SJCRH30 (cell line): Measurements from ENCODE around the gene PCDHGA8. TPM values are rescaled to one million over a fixed set of nuclear protein-coding genes. Genes with fewer than 3 reads are reported as not detected.
"Not testable (repeated sequence)": the region's sequence is repeated elsewhere in the genome, so short reads cannot be mapped to it uniquely, and the experiment has no call there.

Source experiments
- DNase-seq, 2 experiments: peaks; one replicate each; pipeline ENCODE4 v3.0.0-alpha.2; 2015 to 2020
- H3K27ac ChIP-seq: fragments of 250-450 bp; sonication (Bioruptor Pico); 2 replicates; pipeline ENCODE4 v1.5.1; 2020; ENCODE audit warnings: mild to moderate bottlenecking, moderate library complexity
- H3K27me3 ChIP-seq: fragments of 250-450 bp; sonication (Bioruptor Pico); 2 replicates; pipeline ENCODE4 v1.5.1; 2020; ENCODE audit warnings: mild to moderate bottlenecking, moderate library complexity
- H3K36me3 ChIP-seq: fragments of 250-450 bp; sonication (Bioruptor Pico); 2 replicates; pipeline ENCODE4 v1.5.1; 2020; ENCODE audit warnings: mild to moderate bottlenecking, moderate library complexity
- H3K4me1 ChIP-seq: fragments of 250-450 bp; sonication (Bioruptor Pico); 2 replicates; pipeline ENCODE4 v1.5.1; 2020; ENCODE audit warnings: mild to moderate bottlenecking, moderate library complexity
- H3K4me3 ChIP-seq: fragments of 250-450 bp; sonication (Bioruptor Pico); 2 replicates; pipeline ENCODE4 v1.5.1; 2020; ENCODE audit warnings: mild to moderate bottlenecking, moderate library complexity
- H3K9me3 ChIP-seq: fragments of 250-450 bp; sonication (Bioruptor Pico); replicated peaks from 2 replicates; pipeline ENCODE4 v1.5.1; 2020; ENCODE audit warnings: mild to moderate bottlenecking, moderate library complexity
- total RNA-seq: library from RNA; depleted of rRNA; stranded (reverse); fragments of >200 nt; shearing (Covaris generic); gene quantifications from 2 replicates; pipeline ENCODE4 v1.2.3, GENCODE V29; 2014; rRNA removed

Gene PCDHGA8
- total RNA-seq, result 3.3 and 3.4 TPM in 2 replicates

- DNase-seq, result no peak
- no peak within 1 kb of the TSS for H3K27ac ChIP-seq
- no peaks in the 10 kb centered on the region for H3K4me1 ChIP-seq
- no peaks in the 10 kb centered on the region for H3K27me3 ChIP-seq
- no peak within 1 kb of the TSS for H3K4me3 ChIP-seq
- H3K9me3 ChIP-seq, result peaks cover 6% of the 10 kb centered on the region
- peaks cover 16% of the 10 kb centered on the region for H3K36me3 ChIP-seq
Measured at GRCh38 chr5:141392429-141393198, at the start of gene PCDHGA8. TSS of gene PCDHGA8 (plus strand) at chr5:141392633. CDS start at chr5:141392814, 181 bp downstream.

GRCh38 chr5:141342773-141343172 lies 49.7 kb upstream of the PCDHGA8 start:
- no peaks in the 10 kb centered on the region for H3K4me1 ChIP-seq
- no peak overlapping the region for H3K4me3 ChIP-seq
- 0 out of 2 replicates have a peak, but pooled peaks cover 3% of the 10 kb centered on the region for H3K9me3 ChIP-seq
- no peaks in the 10 kb centered on the region for H3K27me3 ChIP-seq
- DNase-seq, result no peak
- H3K36me3 ChIP-seq, result no peaks in the 10 kb centered on the region
- H3K27ac ChIP-seq, result no peak overlapping the region

GRCh38 chr5:141343242-141343952 lies 49.0 kb upstream of the PCDHGA8 start, which contains the start of gene PCDHGA3:
TSS of gene PCDHGA3 (plus strand) at chr5:141343829. CDS start at chr5:141344034, 205 bp downstream.
- H3K27ac ChIP-seq, result no peak within 1 kb of the TSS
- peaks cover 3% of the 10 kb centered on the region; the same call in 1 of the 2 replicates for H3K9me3 ChIP-seq
- H3K36me3 ChIP-seq, result no peaks in the 10 kb centered on the region
- H3K27me3 ChIP-seq, result no peaks in the 10 kb centered on the region
- peak in 1 of 2 experiments; percentile 48 for DNase-seq
- no peak within 1 kb of the TSS for H3K4me3 ChIP-seq
- H3K4me1 ChIP-seq, result no peaks in the 10 kb centered on the region

- H3K9me3 ChIP-seq, result peaks cover 3% of the 10 kb centered on the region; the same call in 1 of the 2 replicates
- no peak overlapping the region for H3K4me3 ChIP-seq
Measured at GRCh38 chr5:141343953-141344463, 48.4 kb upstream of the PCDHGA8 start.

GRCh38 chr5:141345327-141345726 lies 47.1 kb upstream of the PCDHGA8 start:
- Histone ChIP-seq H3K27ac (no peak overlapping the region), H3K9me3 (peaks cover 3% of the 10 kb centered on the region; the same call in 1 of the 2 replicates), H3K36me3 (no peaks in the 10 kb centered on the region), H3K4me3 (no peak overlapping the region), H3K4me1 (no peaks in the 10 kb centered on the region), H3K27me3 (no peaks in the 10 kb centered on the region)
- no peak for DNase-seq

More at GRCh38 chr5:141343953-141344463, 48.4 kb upstream of the PCDHGA8 start:
- no peaks in the 10 kb centered on the region for H3K27me3 ChIP-seq
- H3K27ac ChIP-seq, result no peak overlapping the region
- H3K4me1 ChIP-seq, result no peaks in the 10 kb centered on the region
- no peaks in the 10 kb centered on the region for H3K36me3 ChIP-seq
- no peak for DNase-seq

GRCh38 chr5:141346017-141346416 lies 46.4 kb upstream of the PCDHGA8 start:
- H3K36me3 ChIP-seq, H3K4me1 ChIP-seq, H3K4me3 ChIP-seq, H3K27ac ChIP-seq, H3K27me3 ChIP-seq, H3K9me3 ChIP-seq, DNase-seq: not testable (repeated sequence)

DNA sequence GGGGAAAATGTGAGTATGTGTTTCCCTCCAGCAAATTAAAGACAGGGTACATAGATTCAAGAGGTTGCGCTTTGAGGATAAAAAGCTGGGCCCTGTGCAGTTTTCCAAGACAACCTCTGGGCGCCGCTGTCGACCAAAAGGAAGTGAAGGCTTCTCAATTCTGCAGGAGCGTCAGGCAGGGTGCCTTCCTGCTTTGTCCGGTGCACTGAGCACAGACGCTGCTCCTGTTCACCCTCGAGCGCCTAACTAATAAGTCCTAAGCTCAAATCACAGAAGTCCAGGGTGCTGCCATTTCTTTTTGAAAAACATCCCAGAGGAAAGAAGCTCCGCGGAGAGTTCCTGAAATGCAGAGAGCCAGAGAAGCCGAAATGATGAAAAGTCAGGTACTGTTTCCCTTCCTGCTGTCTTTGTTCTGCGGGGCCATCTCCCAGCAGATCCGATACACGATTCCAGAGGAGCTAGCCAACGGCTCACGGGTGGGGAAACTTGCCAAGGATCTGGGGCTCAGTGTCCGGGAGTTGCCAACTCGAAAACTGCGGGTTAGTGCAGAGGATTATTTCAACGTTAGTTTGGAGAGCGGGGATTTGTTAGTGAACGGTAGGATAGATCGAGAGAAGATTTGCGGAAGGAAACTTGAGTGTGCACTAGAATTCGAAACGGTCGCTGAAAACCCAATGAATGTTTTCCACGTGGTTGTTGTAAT lies 42.4 kb upstream of the PCDHGA8 start, which contains the start of gene PCDHGB1:
Gene PCDHGB1 (plus strand): TSS at position 183 of the 703 bp plus-strand sequence. CDS start 162 bp downstream, at position 345.
- peak; percentile 92 to 97 for DNase-seq
- H3K9me3 ChIP-seq, result peaks cover 34% of the 10 kb centered on the region
- H3K27ac ChIP-seq, result peak within 1 kb of the TSS; percentile 77
- H3K36me3 ChIP-seq, result peaks cover 30% of the 10 kb centered on the region
- H3K4me1 ChIP-seq, result 0 out of 2 replicates have a peak, but pooled peaks cover 4% of the 10 kb centered on the region
- no peaks in the 10 kb centered on the region for H3K27me3 ChIP-seq
- H3K4me3 ChIP-seq, result peak within 1 kb of the TSS; percentile 65

DNA sequence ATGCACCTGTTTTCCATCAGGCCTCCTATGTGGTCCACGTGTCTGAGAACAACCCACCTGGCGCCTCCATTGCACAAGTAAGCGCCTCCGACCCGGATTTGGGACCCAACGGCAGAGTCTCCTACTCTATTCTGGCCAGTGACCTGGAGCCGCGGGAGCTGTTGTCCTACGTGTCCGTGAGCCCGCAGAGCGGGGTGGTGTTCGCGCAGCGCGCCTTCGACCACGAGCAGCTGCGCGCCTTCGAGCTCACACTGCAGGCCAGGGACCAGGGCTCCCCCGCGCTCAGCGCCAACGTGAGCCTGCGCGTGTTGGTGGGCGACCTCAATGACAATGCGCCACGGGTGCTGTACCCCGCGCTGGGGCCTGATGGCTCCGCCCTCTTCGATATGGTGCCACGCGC lies 40.8 kb upstream of the PCDHGA8 start:
- Histone ChIP-seq H3K27ac (no peak overlapping the region), H3K36me3 (peaks cover 45% of the 10 kb centered on the region), H3K9me3 (peaks cover 47% of the 10 kb centered on the region), H3K27me3 (no peaks in the 10 kb centered on the region), H3K4me1 (0 out of 2 replicates have a peak, but pooled peaks cover 4% of the 10 kb centered on the region), H3K4me3 (no peak overlapping the region)
- DNase-seq, result no peak

- Histone ChIP-seq H3K9me3 (peaks cover 53% of the 10 kb centered on the region), H3K4me3 (no peak within 1 kb of the TSS), H3K27me3 (no peaks in the 10 kb centered on the region), H3K27ac (no peak within 1 kb of the TSS), H3K4me1 (0 out of 2 replicates have a peak, but pooled peaks cover 4% of the 10 kb centered on the region), H3K36me3 (peaks cover 77% of the 10 kb centered on the region)
- DNase-seq, result no peak
Measured at GRCh38 chr5:141354900-141355469, 37.4 kb upstream of the PCDHGA8 start, which contains the start of gene PCDHGA4. TSS of gene PCDHGA4 (plus strand) at chr5:141355021. CDS start at chr5:141355108, 87 bp downstream.

DNA sequence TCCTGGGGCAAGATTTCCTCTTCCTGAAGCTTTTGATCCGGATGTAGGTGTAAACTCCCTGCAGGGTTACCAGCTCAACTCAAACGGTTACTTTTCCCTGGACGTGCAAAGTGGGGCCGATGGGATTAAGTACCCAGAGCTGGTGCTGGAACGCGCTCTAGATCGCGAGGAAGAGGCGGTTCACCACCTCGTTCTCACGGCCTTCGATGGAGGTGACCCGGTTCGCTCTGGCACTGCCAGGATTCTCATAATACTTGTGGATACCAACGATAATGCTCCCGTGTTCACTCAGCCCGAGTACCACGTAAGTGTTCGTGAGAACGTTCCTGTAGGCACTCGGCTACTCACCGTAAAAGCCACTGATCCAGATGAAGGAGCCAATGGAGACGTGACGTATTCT lies 36.8 kb upstream of the PCDHGA8 start:
- no peak for DNase-seq
- Histone ChIP-seq H3K9me3 (peaks cover 51% of the 10 kb centered on the region), H3K27ac (no peak overlapping the region), H3K4me1 (0 out of 2 replicates have a peak, but pooled peaks cover 2% of the 10 kb centered on the region), H3K27me3 (no peaks in the 10 kb centered on the region), H3K4me3 (no peak overlapping the region), H3K36me3 (peaks cover 84% of the 10 kb centered on the region)

DNA sequence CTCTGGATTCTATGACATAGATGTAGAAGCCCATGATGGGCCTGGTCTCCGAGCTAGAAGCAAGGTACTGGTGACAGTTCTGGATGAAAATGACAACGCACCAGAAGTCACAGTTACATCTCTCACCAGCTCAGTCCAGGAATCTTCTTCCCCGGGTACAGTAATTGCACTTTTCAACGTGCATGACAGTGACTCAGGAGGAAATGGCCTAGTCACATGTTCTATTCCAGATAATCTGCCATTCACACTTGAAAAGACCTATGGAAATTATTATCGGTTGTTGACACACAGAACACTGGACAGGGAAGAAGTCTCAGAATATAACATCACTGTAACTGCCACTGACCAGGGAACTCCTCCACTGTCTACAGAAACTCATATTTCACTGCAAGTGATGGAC lies 36.3 kb upstream of the PCDHGA8 start:
- peaks cover 83% of the 10 kb centered on the region for H3K36me3 ChIP-seq
- H3K9me3 ChIP-seq, result peaks cover 46% of the 10 kb centered on the region
- H3K27me3 ChIP-seq, result no peaks in the 10 kb centered on the region
- no peak overlapping the region for H3K4me3 ChIP-seq
- H3K4me1 ChIP-seq, result no peaks in the 10 kb centered on the region
- no peak overlapping the region for H3K27ac ChIP-seq
- DNase-seq, result no peak

DNA sequence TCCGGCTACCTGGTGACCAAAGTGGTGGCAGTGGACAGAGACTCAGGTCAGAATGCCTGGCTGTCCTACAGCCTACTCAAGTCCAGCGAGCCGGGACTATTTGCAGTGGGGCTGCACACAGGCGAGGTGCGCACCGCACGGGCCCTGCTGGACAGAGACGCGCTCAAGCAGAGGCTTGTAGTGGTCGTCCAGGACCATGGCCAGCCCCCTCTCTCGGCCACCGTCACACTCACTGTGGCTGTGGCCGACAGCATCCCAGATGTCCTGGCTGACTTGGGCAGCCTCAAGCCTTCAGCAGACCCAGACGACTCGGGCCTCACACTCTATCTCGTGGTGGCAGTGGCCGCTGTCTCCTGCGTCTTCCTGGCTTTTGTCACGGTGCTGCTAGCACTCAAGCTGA lies 35.5 kb upstream of the PCDHGA8 start:
- H3K36me3 ChIP-seq, result peaks cover 77% of the 10 kb centered on the region
- no peaks in the 10 kb centered on the region for H3K27me3 ChIP-seq
- no peak overlapping the region for H3K4me3 ChIP-seq
- peaks cover 41% of the 10 kb centered on the region for H3K9me3 ChIP-seq
- DNase-seq, result no peak
- H3K4me1 ChIP-seq, result no peaks in the 10 kb centered on the region
- H3K27ac ChIP-seq, result no peak overlapping the region

DNA sequence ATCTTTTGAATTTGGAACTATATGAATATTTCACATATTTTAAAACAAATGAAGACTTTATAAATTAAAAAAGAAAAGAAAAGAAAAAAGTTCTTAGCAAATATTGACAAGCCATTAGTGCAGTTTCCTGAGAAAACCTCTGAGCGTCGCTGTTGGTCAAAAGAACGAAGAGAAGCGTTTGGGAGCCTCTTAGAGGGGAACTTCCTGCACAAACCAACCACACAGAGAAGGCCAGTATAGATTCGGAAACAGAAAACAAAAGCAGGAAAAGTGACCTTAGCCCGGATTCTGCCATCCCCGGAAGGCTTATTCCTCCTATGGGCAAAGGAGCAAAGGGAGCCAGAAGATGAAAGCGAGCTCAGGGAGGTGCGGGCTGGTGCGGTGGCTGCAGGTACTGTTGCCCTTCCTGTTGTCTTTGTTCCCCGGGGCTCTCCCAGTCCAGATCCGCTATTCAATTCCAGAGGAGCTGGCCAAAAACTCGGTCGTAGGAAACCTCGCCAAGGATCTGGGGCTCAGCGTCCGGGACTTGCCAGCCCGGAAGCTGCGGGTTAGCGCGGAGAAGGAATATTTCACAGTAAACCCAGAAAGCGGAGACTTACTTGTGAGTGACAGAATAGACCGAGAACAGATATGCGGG lies 32.5 kb upstream of the PCDHGA8 start, which contains the start of gene PCDHGB2:
Gene PCDHGB2 (plus strand): TSS at position 205 of the 637 bp plus-strand sequence. CDS start 142 bp downstream, at position 347.
- DNase-seq, result no peak
- Histone ChIP-seq H3K27ac (no peak within 1 kb of the TSS), H3K4me3 (no peak within 1 kb of the TSS), H3K4me1 (no peaks in the 10 kb centered on the region), H3K27me3 (no peaks in the 10 kb centered on the region), H3K9me3 (peaks cover 27% of the 10 kb centered on the region), H3K36me3 (peaks cover 84% of the 10 kb centered on the region)
